ENCODE results near the gene LRRC46. TPM values are rescaled to one million over a fixed set of nuclear protein-coding genes. Genes with fewer than 3 reads are reported as not detected.

The LRRC46 gene
- total RNA-seq, 1 experiment from 2014 or later, result 0.44 TPM

DNA sequence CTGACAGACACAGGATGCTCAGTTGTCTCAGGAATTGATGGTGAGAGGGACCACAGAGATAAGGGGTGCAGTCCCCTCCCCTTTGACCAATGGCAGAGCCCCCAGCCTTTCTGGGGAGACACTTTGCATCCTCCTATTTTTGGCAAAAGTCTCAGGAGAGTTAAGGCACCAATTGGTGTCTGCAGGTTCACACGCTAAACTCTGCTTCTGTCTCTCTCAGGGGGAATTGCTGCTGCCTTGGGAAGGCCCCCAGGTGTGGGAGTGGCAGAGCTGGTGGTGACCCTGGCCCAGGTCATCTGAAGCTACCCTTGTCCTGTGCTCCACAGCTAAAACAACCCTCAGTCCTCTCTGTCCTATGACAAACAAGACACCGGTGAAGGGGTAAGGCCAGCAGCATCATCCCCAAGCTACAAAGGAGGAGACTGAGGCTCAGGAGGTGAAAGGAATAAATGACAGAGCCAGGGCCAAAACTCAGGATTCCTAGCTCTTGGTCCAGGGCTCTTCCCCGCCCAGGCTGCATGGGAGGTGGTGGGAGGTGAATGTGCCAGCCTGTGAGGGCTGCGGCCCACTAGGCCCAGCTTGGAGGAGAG, 30.2 kb upstream of the LRRC46 start:
- Histone ChIP-seq H4K20me1 (ENCODE audit: low read length) (no peaks in the 10 kb centered on the region), H3F3A (ENCODE audit: low read length, unreplicated experiment) (no peaks in the 10 kb centered on the region), H3K4me2 (ENCODE audit: low read length) (no peak overlapping the region), H2AFZ (ENCODE audit: low read length) (no peak overlapping the region), H3K27me3 (ENCODE audit: low read length) (no peaks in the 10 kb centered on the region), H3K4me1 (ENCODE audit: insufficient read depth, low read length) (no peaks in the 10 kb centered on the region), H3K27ac (ENCODE audit: low read length) (no peak overlapping the region), H3K79me2 (ENCODE audit: low read length) (no peaks in the 10 kb centered on the region), H3K4me3 (ENCODE audit: low read length) (no peak overlapping the region), H3K9ac (ENCODE audit: low read length) (no peak overlapping the region), H3K9me3 (ENCODE audit: low read length) (no peaks in the 10 kb centered on the region), H3K36me3 (ENCODE audit: low read depth, low read length) (no peaks in the 10 kb centered on the region), H3K9me2 (replicated peaks; ENCODE audit: low read length) (no peaks in the 10 kb centered on the region)
- CTCF ChIA-PET, result interaction anchor here (0.6 kb wide), 3 partner anchors 17 to 100 kb away, joined by 3 read pairs; no protein-coding TSS in a partner anchor
- TF ChIP-seq EZH2 (IDR thresholded peaks at IDR 0.05; ENCODE audit: low read length, unreplicated experiment) (no peak), EZH2phosphoT487 (IDR thresholded peaks at IDR 0.05; ENCODE audit: borderline replicate concordance, low read length) (no peak)
- TF ChIP-seq, protein P1, sequence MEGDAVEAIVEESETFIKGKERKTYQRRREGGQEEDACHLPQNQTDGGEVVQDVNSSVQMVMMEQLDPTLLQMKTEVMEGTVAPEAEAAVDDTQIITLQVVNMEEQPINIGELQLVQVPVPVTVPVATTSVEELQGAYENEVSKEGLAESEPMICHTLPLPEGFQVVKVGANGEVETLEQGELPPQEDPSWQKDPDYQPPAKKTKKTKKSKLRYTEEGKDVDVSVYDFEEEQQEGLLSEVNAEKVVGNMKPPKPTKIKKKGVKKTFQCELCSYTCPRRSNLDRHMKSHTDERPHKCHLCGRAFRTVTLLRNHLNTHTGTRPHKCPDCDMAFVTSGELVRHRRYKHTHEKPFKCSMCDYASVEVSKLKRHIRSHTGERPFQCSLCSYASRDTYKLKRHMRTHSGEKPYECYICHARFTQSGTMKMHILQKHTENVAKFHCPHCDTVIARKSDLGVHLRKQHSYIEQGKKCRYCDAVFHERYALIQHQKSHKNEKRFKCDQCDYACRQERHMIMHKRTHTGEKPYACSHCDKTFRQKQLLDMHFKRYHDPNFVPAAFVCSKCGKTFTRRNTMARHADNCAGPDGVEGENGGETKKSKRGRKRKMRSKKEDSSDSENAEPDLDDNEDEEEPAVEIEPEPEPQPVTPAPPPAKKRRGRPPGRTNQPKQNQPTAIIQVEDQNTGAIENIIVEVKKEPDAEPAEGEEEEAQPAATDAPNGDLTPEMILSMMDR (conservative IDR thresholded peaks at IDR 0.05; ENCODE audit: low read depth, low read length), result no peak
- no TSS peak for BruUV-seq (replicated peaks)
- ATAC-seq, result no peak
- intact Hi-C loops (cut with micrococcal nuclease), result no loop called here
- POLR2A ChIA-PET (ENCODE audit: unreplicated experiment), result no interaction called here
- no peak for DNase-seq

DNA sequence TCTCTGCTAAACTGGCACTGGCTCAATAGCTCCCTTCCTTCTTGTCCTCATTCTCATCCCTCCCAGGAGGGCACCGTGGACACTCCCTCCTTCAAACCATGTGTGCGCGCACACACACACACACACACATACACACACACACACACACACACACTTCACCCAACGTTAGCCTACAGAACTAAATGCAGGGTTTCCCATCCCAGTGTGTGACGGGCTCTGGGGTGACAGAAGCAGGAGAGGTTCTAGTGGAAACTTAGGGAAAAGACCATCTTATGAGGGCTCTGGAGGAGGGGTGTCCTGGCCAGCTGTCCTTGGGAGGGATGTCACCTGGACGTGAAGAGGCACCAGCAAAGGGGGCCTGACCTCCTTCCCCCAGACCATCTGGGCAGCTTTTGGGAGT, 29.6 kb upstream of the LRRC46 start:
- H3K36me3 ChIP-seq (ENCODE audit: low read depth, low read length), result peaks cover 2% of the 10 kb centered on the region; the same call in 1 of the 2 replicates
- TF ChIP-seq EZH2phosphoT487 (IDR thresholded peaks at IDR 0.05; ENCODE audit: borderline replicate concordance, low read length) (no peak), EZH2 (IDR thresholded peaks at IDR 0.05; ENCODE audit: low read length, unreplicated experiment) (no peak)
- TF ChIP-seq, protein P1 (conservative IDR thresholded peaks at IDR 0.05; ENCODE audit: low read depth, low read length), result no peak
- H3K27ac ChIP-seq (ENCODE audit: low read length), result no peak overlapping the region
- ChIA-PET POLR2A (ENCODE audit: unreplicated experiment) (no interaction called here), CTCF (interaction anchor here (0.6 kb wide), 3 partner anchors 16 to 110 kb away, joined by 3 read pairs; no protein-coding TSS in a partner anchor)
- intact Hi-C loops (cut with micrococcal nuclease), result loop anchor here (1.0 kb wide), 2 partner anchors 26 to 103 kb away; no protein-coding TSS in a partner anchor
- H3K9me3 ChIP-seq (ENCODE audit: low read length), result no peaks in the 10 kb centered on the region
- H3K4me2 ChIP-seq (ENCODE audit: low read length), result no peak overlapping the region
- H3K4me3 ChIP-seq (ENCODE audit: low read length), result no peak overlapping the region
- H3K79me2 ChIP-seq (ENCODE audit: low read length), result no peaks in the 10 kb centered on the region
- no peaks in the 10 kb centered on the region for H3K9me2 ChIP-seq (replicated peaks; ENCODE audit: low read length)
- no peak for ATAC-seq
- H3F3A ChIP-seq (ENCODE audit: low read length, unreplicated experiment), result no peaks in the 10 kb centered on the region
- BruUV-seq (replicated peaks), result no TSS peak
- no peaks in the 10 kb centered on the region for H3K4me1 ChIP-seq (ENCODE audit: insufficient read depth, low read length)
- H4K20me1 ChIP-seq (ENCODE audit: low read length), result no peaks in the 10 kb centered on the region
- no peak for DNase-seq
- no peak overlapping the region for H2AFZ ChIP-seq (ENCODE audit: low read length)
- no peaks in the 10 kb centered on the region for H3K27me3 ChIP-seq (ENCODE audit: low read length)
- no peak overlapping the region for H3K9ac ChIP-seq (ENCODE audit: low read length)

DNA sequence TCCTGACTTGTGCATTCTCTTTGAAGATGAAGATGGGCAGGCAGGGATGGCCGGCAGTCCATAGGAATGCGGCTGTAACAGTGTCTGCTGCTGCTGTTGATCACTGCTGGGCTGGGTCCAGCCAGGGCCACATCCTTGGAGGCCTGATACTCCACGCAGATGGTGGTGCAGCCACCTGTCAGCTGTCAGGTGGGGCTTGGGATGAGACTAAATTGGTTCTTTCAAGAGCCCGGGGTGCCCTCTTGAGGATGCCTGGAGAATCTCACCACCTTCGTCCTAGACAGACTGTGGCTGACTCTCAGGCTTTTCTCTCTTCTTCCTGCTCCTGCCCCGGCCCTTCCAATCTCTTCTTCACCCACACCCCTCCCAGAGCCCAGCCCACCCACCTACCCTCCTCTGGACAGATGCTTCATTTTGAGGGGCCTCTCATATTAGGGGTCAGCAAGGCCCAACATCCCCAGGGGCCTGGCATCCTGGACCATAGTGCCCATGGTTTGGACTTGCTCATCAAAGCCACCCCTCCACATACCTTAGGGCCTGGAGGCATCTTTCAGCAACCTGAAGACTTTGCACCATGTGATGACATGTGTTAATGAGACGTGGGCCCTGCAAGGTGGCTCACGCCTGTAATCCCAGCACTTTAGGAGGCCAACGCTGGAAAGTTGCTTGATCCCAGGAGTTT, 29.0 kb upstream of the LRRC46 start:
- H3K27ac ChIP-seq (ENCODE audit: low read length), result no peak overlapping the region
- ATAC-seq (peak; percentile 97), DNase-seq (peak; percentile 80)
- BruUV-seq (replicated peaks), result no TSS peak
- H3K9ac ChIP-seq (ENCODE audit: low read length), result no peak overlapping the region
- no peaks in the 10 kb centered on the region for H3K9me3 ChIP-seq (ENCODE audit: low read length)
- H3K4me3 ChIP-seq (ENCODE audit: low read length), result no peak overlapping the region
- H3F3A ChIP-seq (ENCODE audit: low read length, unreplicated experiment), result no peaks in the 10 kb centered on the region
- H3K9me2 ChIP-seq (replicated peaks; ENCODE audit: low read length), result no peaks in the 10 kb centered on the region
- POLR2A ChIA-PET (ENCODE audit: unreplicated experiment), result no interaction called here
- intact Hi-C loops (cut with micrococcal nuclease), result loop anchor here (1.0 kb wide), 2 partner anchors 26 to 103 kb away; no protein-coding TSS in a partner anchor
- CTCF ChIA-PET, result interaction anchor here (0.6 kb wide), 1 partner anchor 111 kb away, joined by 3 read pairs; no protein-coding TSS in a partner anchor
- H3K79me2 ChIP-seq (ENCODE audit: low read length), result no peaks in the 10 kb centered on the region
- no peak overlapping the region for H2AFZ ChIP-seq (ENCODE audit: low read length)
- peaks cover 8% of the 10 kb centered on the region; the same call in 1 of the 2 replicates for H3K36me3 ChIP-seq (ENCODE audit: low read depth, low read length)
- no peak overlapping the region for H3K4me2 ChIP-seq (ENCODE audit: low read length)
- H4K20me1 ChIP-seq (ENCODE audit: low read length), result no peaks in the 10 kb centered on the region
- H3K27me3 ChIP-seq (ENCODE audit: low read length), result no peaks in the 10 kb centered on the region
- no peaks in the 10 kb centered on the region for H3K4me1 ChIP-seq (ENCODE audit: insufficient read depth, low read length)
- TF ChIP-seq EZH2phosphoT487 (IDR thresholded peaks at IDR 0.05; ENCODE audit: borderline replicate concordance, low read length) (no peak), EZH2 (IDR thresholded peaks at IDR 0.05; ENCODE audit: low read length, unreplicated experiment) (no peak)
- TF ChIP-seq, protein P1 (conservative IDR thresholded peaks at IDR 0.05; ENCODE audit: low read depth, low read length), result peak; percentile 87

Measured in PC-3 (cell line).